Activated CD8-positive, alpha-beta T cell treated with anti-CD3 and anti-CD28 coated beads, Interleukin-2, amount 10 ng/mL, durations not matched to agents 7 days and 5 days (primary cell): ENCODE measurements around the gene WARS2. TPM values are rescaled to one million over a fixed set of nuclear protein-coding genes. Genes with fewer than 3 reads are reported as not detected.
"Not testable (repeated sequence)": the region's sequence is repeated elsewhere in the genome, so short reads cannot be mapped to it uniquely, and the experiment has no call there.

ENCODE experiments used
- ATAC-seq: fragments of 150-1000 bp; cut with Tn5 transposase; one replicate; pipeline ENCODE4 v1.10.0; 2021; ENCODE audit warnings: moderate library complexity
- CTCF ChIA-PET: fragments of 350-600 bp; sonication (Branson Sonifier 250); formaldehyde crosslinking; loops from one replicate; lab custom pipeline; 2021; ENCODE audit warnings: antibody characterized with exemption; lab: Charles Lee
- POLR2A ChIA-PET: fragments of 350-600 bp; sonication (Branson Sonifier 250); formaldehyde crosslinking; loops from one replicate; lab custom pipeline; 2021; ENCODE audit warnings: antibody characterized with exemption; lab: Charles Lee
- DNase-seq: peaks from one replicate; pipeline ENCODE4 v3.0.0-alpha.2; 2020
- H3K27ac Mint-ChIP-seq: one replicate; pipeline ENCODE4 v1.8.0; 2021; ENCODE audit warnings: mild to moderate bottlenecking, mixed read lengths
- H3K27me3 Mint-ChIP-seq: one replicate; pipeline ENCODE4 v1.8.0; 2021; ENCODE audit warnings: low read depth, mixed read lengths
- H3K36me3 Mint-ChIP-seq: one replicate; pipeline ENCODE4 v1.8.0; 2021; ENCODE audit warnings: low read depth, mixed read lengths
- H3K4me1 Mint-ChIP-seq: one replicate; pipeline ENCODE4 v1.8.0; 2021; ENCODE audit warnings: low read depth, mixed read lengths
- H3K4me3 Mint-ChIP-seq: one replicate; pipeline ENCODE4 v1.8.0; 2021; ENCODE audit warnings: mild to moderate bottlenecking, mixed read lengths
- H3K9me3 Mint-ChIP-seq: one replicate; pipeline ENCODE4 v1.8.0; 2022; ENCODE audit warnings: mixed read lengths; ENCODE audit not compliant: insufficient read depth
- total RNA-seq, 2 experiments: library from RNA; stranded (reverse); gene quantifications; one replicate each; pipeline ENCODE4 v1.2.3, GENCODE V29; 2021

Gene WARS2
- total RNA-seq, 2 experiments from 2014 or later: 13.5 to 17.7 TPM

DNA sequence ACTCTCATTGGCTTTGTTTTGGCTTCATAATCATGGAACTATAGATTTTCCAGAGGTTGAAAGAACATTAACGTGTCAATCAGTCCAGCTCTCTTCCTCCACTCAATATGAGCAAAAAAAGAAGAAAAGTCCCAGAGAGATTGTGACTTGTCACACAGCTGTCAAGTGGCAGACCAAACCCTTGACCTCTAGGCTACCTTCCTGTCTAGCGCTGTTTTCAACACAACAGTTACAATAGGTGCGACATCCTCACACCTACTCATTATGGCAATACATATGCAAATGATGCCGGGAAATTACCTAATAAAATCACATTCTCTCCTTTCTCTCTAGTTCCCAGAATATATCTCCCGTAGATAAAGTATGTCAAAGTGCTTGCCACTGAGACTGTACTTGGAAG, 1.1 kb downstream of the WARS2 start:
- Mint-ChIP-seq H3K9me3 (no peaks in the 10 kb centered on the region), H3K27me3 (no peaks in the 10 kb centered on the region), H3K36me3 (peaks cover 11% of the 10 kb centered on the region), H3K4me1 (peaks cover 18% of the 10 kb centered on the region), H3K27ac (no peak overlapping the region), H3K4me3 (no peak overlapping the region)
- DNase-seq (no peak), ATAC-seq (no peak)
- CTCF ChIA-PET: no interaction called here
- POLR2A ChIA-PET: interaction anchor here (1.5 kb wide), 1 partner anchor 11 kb away, joined by 3 read pairs; no protein-coding TSS in a partner anchor

GRCh38 chr1:119136401-119136800, 4.1 kb downstream of the WARS2 start:
- Mint-ChIP-seq H3K9me3 (no peaks in the 10 kb centered on the region), H3K4me3 (no peak overlapping the region), H3K27ac (no peak overlapping the region), H3K27me3 (no peaks in the 10 kb centered on the region), H3K4me1 (peaks cover 6% of the 10 kb centered on the region), H3K36me3 (peaks cover 4% of the 10 kb centered on the region)
- DNase-seq (no peak), ATAC-seq (no peak)
- ChIA-PET POLR2A (no interaction called here), CTCF (no interaction called here)

DNA sequence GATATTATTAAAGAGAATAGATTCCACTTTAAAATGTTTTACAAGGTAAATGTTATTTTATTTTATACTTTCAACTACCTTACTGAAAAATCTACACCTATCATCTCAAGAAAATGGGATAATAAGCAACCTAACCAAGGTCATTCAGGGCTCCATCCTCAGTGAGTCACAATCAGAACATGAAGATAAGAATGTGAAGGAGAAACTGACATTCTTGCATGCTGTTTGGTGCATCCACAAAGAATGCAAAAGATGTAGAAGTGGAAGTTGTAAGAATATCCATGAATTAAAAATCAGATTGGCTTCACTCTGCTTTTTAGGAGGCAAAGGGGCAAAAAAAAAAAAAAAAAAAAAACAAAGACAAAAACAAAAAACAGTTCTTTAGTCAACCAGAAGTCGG, 6.5 kb downstream of the WARS2 start:
- Mint-ChIP-seq H3K27ac (no peak overlapping the region), H3K9me3 (no peaks in the 10 kb centered on the region), H3K4me3 (no peak overlapping the region), H3K27me3 (no peaks in the 10 kb centered on the region), H3K4me1 (peaks cover 2% of the 10 kb centered on the region), H3K36me3 (peaks cover 1% of the 10 kb centered on the region)
- ChIA-PET POLR2A (interaction anchor here (0.5 kb wide), 1 partner anchor 112 kb away, joined by 4 read pairs; no protein-coding TSS in a partner anchor), CTCF (interaction anchor here (1.5 kb wide), 1 partner anchor 143 kb away, joined by 4 read pairs; no protein-coding TSS in a partner anchor)
- no peak for ATAC-seq
- no peak for DNase-seq

GRCh38 chr1:119132179-119132578, 8.3 kb downstream of the WARS2 start:
- ChIA-PET POLR2A (no interaction called here), CTCF (no interaction called here)
- no peaks in the 10 kb centered on the region for H3K4me1 Mint-ChIP-seq
- DNase-seq: no peak
- no peak overlapping the region for H3K4me3 Mint-ChIP-seq
- peaks cover 1% of the 10 kb centered on the region for H3K36me3 Mint-ChIP-seq
- no peak for ATAC-seq
- no peaks in the 10 kb centered on the region for H3K27me3 Mint-ChIP-seq
- H3K27ac Mint-ChIP-seq: no peak overlapping the region
- no peaks in the 10 kb centered on the region for H3K9me3 Mint-ChIP-seq

- H3K36me3 Mint-ChIP-seq: peaks cover 3% of the 10 kb centered on the region
- CTCF ChIA-PET: no interaction called here
- no peaks in the 10 kb centered on the region for H3K27me3 Mint-ChIP-seq
Measured at GRCh38 chr1:119125874-119126273, 14.6 kb downstream of the WARS2 start.

GRCh38 chr1:119124764-119125163, 15.7 kb downstream of the WARS2 start:
- peaks cover 3% of the 10 kb centered on the region for H3K36me3 Mint-ChIP-seq
- no peak for DNase-seq
- no peak overlapping the region for H3K4me3 Mint-ChIP-seq
- no peaks in the 10 kb centered on the region for H3K27me3 Mint-ChIP-seq
- no peaks in the 10 kb centered on the region for H3K4me1 Mint-ChIP-seq
- CTCF ChIA-PET: no interaction called here
- no peak overlapping the region for H3K27ac Mint-ChIP-seq
- ATAC-seq: no peak
- POLR2A ChIA-PET: no interaction called here
- no peaks in the 10 kb centered on the region for H3K9me3 Mint-ChIP-seq

More at GRCh38 chr1:119125874-119126273, 14.6 kb downstream of the WARS2 start:
- Mint-ChIP-seq H3K9me3 (no peaks in the 10 kb centered on the region), H3K4me1 (no peaks in the 10 kb centered on the region), H3K27ac (no peak overlapping the region), H3K4me3 (no peak overlapping the region)
- POLR2A ChIA-PET: no interaction called here
- DNase-seq (no peak), ATAC-seq (no peak)

DNA sequence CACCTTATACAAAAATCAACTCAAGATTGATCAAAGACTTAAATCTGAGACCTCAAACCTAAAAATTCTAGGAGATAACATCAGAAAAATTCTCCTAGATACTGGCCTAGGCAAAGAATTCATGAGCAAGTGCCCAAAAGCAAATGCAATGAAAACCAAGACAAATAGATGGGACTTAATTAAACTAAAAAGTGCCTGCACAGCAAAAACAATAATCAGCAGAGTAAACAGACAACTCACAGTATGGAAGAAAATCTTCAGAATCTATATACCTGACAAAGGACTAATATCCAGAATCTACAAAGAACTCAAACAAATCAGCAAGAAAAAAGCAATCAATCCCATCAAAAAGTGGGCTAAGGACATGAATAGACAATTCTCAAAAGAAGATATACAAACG, 18.6 kb downstream of the WARS2 start:
- H3K27ac Mint-ChIP-seq, H3K36me3 Mint-ChIP-seq, ATAC-seq, POLR2A ChIA-PET, H3K27me3 Mint-ChIP-seq, DNase-seq, H3K4me3 Mint-ChIP-seq, H3K9me3 Mint-ChIP-seq, CTCF ChIA-PET, H3K4me1 Mint-ChIP-seq: not testable (repeated sequence)

DNA sequence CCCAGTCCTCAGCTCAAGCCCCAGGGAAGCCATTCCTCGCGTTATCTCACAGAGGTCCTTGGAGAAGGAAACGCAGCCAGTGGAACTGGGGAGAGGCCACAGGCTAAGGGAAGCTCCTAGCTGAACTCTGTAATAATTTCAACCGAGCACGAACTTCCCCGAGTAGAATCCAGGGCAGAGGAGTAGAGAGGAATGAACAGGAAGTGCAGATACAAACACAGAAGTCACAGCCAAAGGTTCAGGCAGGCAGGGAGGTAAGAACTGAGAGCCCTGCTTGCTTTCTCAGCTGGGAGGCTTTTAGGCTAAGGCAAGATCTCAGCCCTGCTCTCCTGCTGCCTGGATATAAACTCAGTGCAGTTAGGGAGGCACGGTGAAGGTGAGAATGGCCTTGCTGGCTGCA, 23.7 kb downstream of the WARS2 start:
- ChIA-PET CTCF (no interaction called here), POLR2A (no interaction called here)
- no peak overlapping the region for H3K27ac Mint-ChIP-seq
- H3K36me3 Mint-ChIP-seq: no peaks in the 10 kb centered on the region
- H3K27me3 Mint-ChIP-seq: no peaks in the 10 kb centered on the region
- no peaks in the 10 kb centered on the region for H3K4me1 Mint-ChIP-seq
- no peak overlapping the region for H3K4me3 Mint-ChIP-seq
- no peaks in the 10 kb centered on the region for H3K9me3 Mint-ChIP-seq
- DNase-seq (no peak), ATAC-seq (no peak)

DNA sequence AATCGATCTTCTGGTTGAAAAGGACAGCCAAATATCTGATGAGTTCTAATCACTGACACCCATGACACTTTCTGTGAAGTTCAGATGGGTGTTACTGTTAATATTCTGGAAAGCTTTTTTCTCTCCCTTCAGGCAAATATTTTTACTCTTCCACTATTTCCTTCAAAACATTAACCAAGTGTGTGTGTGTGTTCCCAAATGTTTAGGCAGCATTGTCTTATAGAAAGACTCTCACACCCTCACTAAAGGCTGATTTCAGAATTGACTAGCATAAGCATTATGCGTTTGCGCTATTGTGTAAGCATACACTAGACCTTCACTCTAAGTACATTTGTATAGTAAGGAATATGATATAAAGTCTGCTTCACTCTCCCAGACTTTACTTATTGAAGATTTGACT, 24.7 kb downstream of the WARS2 start:
- H3K4me1 Mint-ChIP-seq: no peaks in the 10 kb centered on the region
- CTCF ChIA-PET: interaction anchor here (1.7 kb wide), 1 partner anchor 26 kb away, joined by 4 read pairs; no protein-coding TSS in a partner anchor
- no peak overlapping the region for H3K27ac Mint-ChIP-seq
- DNase-seq (no peak), ATAC-seq (no peak)
- no peaks in the 10 kb centered on the region for H3K36me3 Mint-ChIP-seq
- H3K27me3 Mint-ChIP-seq: no peaks in the 10 kb centered on the region
- H3K9me3 Mint-ChIP-seq: peaks cover 3% of the 10 kb centered on the region
- POLR2A ChIA-PET: no interaction called here
- no peak overlapping the region for H3K4me3 Mint-ChIP-seq

DNA sequence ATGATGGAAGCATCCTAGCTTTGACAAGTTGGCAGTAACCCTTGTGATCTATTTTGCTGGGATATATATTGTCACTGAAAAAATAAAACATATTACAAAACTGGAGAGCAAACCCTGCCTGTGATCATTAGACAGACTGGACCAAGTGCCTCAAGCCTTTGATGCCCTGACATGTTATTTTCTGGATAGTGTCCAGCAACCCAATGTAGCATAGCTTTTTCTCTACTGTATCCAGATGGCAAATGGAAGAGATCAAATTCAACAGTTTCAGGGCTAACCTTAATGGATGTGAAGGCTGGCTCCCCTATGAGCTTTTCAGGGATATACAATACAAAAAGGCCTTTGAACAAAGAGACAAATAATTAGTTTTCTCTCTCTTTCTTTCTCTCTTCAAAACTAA, 25.1 kb downstream of the WARS2 start:
- Mint-ChIP-seq H3K9me3 (peaks cover 6% of the 10 kb centered on the region), H3K4me1 (no peaks in the 10 kb centered on the region), H3K4me3 (no peak overlapping the region), H3K27ac (no peak overlapping the region), H3K27me3 (no peaks in the 10 kb centered on the region), H3K36me3 (no peaks in the 10 kb centered on the region)
- ChIA-PET CTCF (interaction anchor here (1.7 kb wide), 1 partner anchor 26 kb away, joined by 4 read pairs; no protein-coding TSS in a partner anchor), POLR2A (no interaction called here)
- DNase-seq (no peak), ATAC-seq (no peak)

DNA sequence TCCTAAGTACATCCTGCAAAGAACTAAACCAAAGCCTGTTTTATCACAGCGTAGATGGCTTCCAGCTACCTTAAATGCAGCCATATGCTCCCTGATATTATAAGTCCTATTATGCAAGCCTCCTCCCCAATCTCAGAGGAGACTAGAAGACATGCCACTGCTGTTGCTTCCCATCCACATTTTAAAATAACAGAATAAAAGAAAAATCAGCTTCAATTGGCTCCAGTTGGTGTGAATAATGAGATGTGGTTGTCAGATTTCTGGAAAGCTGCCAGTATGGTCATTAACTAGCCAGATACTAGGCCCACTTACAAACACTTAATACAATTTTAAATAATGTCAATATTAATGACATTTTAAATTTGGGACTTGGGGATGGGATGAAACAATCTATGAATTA, 25.7 kb downstream of the WARS2 start:
- Mint-ChIP-seq H3K36me3 (no peaks in the 10 kb centered on the region), H3K4me1 (no peaks in the 10 kb centered on the region), H3K27me3 (no peaks in the 10 kb centered on the region), H3K9me3 (peaks cover 6% of the 10 kb centered on the region), H3K4me3 (no peak overlapping the region), H3K27ac (no peak overlapping the region)
- POLR2A ChIA-PET: no interaction called here
- no peak for DNase-seq
- CTCF ChIA-PET: interaction anchor here (1.7 kb wide), 1 partner anchor 27 kb away, joined by 4 read pairs; no protein-coding TSS in a partner anchor
- ATAC-seq: no peak

DNA sequence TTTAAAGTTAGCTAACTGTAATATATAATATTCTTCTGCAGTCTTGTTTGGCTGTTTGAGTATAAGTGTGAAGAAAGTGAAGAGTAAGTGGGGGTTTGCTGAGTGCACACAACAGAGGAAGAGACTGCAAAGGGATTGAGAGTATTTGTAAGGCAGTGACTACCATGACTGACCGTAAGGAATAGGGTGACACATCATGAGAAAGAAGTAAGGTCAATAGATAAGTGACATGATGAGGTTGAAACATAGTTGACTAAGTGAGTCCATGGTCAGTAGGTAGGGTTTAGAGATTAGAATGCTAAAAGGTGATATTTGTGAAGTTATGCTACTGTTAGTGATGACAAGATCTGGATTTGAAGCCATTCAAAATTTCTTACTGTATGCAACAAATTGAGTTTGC, 27.7 kb downstream of the WARS2 start:
- ATAC-seq (no peak), DNase-seq (no peak)
- Mint-ChIP-seq H3K9me3 (peaks cover 6% of the 10 kb centered on the region), H3K27ac (no peak overlapping the region), H3K36me3 (no peaks in the 10 kb centered on the region), H3K4me3 (no peak overlapping the region), H3K4me1 (no peaks in the 10 kb centered on the region), H3K27me3 (no peaks in the 10 kb centered on the region)
- ChIA-PET CTCF (no interaction called here), POLR2A (no interaction called here)

DNA sequence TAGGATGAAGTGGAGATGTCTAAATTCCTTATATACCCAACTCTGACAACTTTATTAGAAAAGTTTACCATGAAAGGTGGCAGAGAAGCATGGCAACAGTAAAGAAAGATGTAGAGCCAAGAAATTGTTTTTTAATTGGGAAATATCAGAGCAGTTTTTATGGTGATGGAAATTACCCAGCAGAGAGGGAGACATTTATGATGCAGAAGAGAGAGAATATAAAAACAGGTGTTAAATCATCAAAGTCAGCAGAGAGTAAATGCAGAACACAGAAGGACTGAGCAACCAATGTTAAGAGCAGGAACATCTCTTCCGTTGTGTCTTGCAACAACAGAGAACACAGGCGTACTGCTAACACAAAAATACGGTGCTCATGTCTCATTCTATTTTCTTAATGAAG, 28.2 kb downstream of the WARS2 start:
- no peak for DNase-seq
- H3K27me3 Mint-ChIP-seq: no peaks in the 10 kb centered on the region
- no peak overlapping the region for H3K4me3 Mint-ChIP-seq
- no peak overlapping the region for H3K27ac Mint-ChIP-seq
- H3K4me1 Mint-ChIP-seq: no peaks in the 10 kb centered on the region
- no peaks in the 10 kb centered on the region for H3K36me3 Mint-ChIP-seq
- no peak for ATAC-seq
- ChIA-PET POLR2A (no interaction called here), CTCF (no interaction called here)
- H3K9me3 Mint-ChIP-seq: peaks cover 6% of the 10 kb centered on the region
